HepG2 (cell line): ENCODE results near the gene DSTYK. TPM values are rescaled to one million over a fixed set of nuclear protein-coding genes. Genes with fewer than 3 reads are reported as not detected.
A peak's percentile ranks its signal among the peaks of the same experiment; 100 is the strongest.

Experiments
- AHDC1 ChIP-seq: sonication (generic); formaldehyde crosslinking; IDR thresholded peaks from 2 replicates; pipeline ENCODE4 v1.5.1; 2020; ENCODE audit warnings: mild to moderate bottlenecking, missing genetic modification reagents, borderline replicate concordance
- DDIT3 ChIP-seq: sonication (generic); formaldehyde crosslinking; IDR thresholded peaks from 2 replicates; pipeline ENCODE4 v1.4.0; 2020; ENCODE audit warnings: mild to moderate bottlenecking, missing genetic modification reagents
- NFATC3 ChIP-seq: sonication (generic); formaldehyde crosslinking; IDR thresholded peaks from 2 replicates; pipeline ENCODE4 v1.5.1; 2020; ENCODE audit warnings: mild to moderate bottlenecking, missing genetic modification reagents
- NR2C2 ChIP-seq: sonication (generic); formaldehyde crosslinking; IDR thresholded peaks from 2 replicates; pipeline ENCODE4 v1.4.0; 2020; ENCODE audit warnings: missing genetic modification reagents, mild to moderate bottlenecking, moderate library complexity, borderline replicate concordance
- POLR2AphosphoS2 ChIP-seq: IDR thresholded peaks from 2 replicates; pipeline ENCODE4 v1.6.1; 2011; ENCODE audit warnings: low read depth, low read length, improper control_type of control experiment
- RARG ChIP-seq: sonication (generic); formaldehyde crosslinking; IDR thresholded peaks from 2 replicates; pipeline ENCODE4 v1.4.0; 2020; ENCODE audit warnings: low read depth, mild to moderate bottlenecking, missing genetic modification reagents
- SALL1 ChIP-seq: sonication (generic); formaldehyde crosslinking; IDR thresholded peaks from 2 replicates; pipeline ENCODE4 v1.8.0; 2022; ENCODE audit warnings: mild to moderate bottlenecking, missing genetic modification reagents
- SKIL ChIP-seq: sonication (generic); formaldehyde crosslinking; IDR thresholded peaks from 2 replicates; pipeline ENCODE4 v1.8.0; 2022; ENCODE audit warnings: missing genetic modification reagents, mild to moderate bottlenecking, moderate library complexity, borderline replicate concordance
- SMC3 ChIP-seq: IDR thresholded peaks from 2 replicates; pipeline ENCODE4 v1.6.1; 2011; ENCODE audit warnings: low read length, improper control_type of control experiment
- SNRNP70 ChIP-seq: fragments of 200-400 bp; formaldehyde crosslinking; IDR thresholded peaks from 2 replicates; pipeline ENCODE4 v1.6.1; 2017; ENCODE audit warnings: mild to moderate bottlenecking, low read depth, low read length, moderate library complexity
- USF2 ChIP-seq, 2 experiments: sonication (generic) in 1 of 2; formaldehyde crosslinking in 1 of 2; IDR thresholded peaks; 2 replicates each; pipeline versions ENCODE4 v1.5.1 to v1.6.1; 2011 to 2020; ENCODE audit warnings: borderline replicate concordance in 1 of 2, low read depth in 1 of 2, low read length in 1 of 2, mild to moderate bottlenecking in 1 of 2, missing genetic modification reagents in 1 of 2, moderate library complexity in 1 of 2
- XRCC5 ChIP-seq: fragments of 200-400 bp; formaldehyde crosslinking; optimal IDR thresholded peaks from 2 replicates; pipeline ENCODE3; 2017; ENCODE audit warnings: mild to moderate bottlenecking, low read length
- ZNF687 ChIP-seq: sonication (generic); formaldehyde crosslinking; IDR thresholded peaks from 2 replicates; pipeline ENCODE4 v1.5.1; 2020; ENCODE audit warnings: mild to moderate bottlenecking, missing genetic modification reagents, moderate library complexity
- ZNF839 ChIP-seq: sonication (generic); formaldehyde crosslinking; IDR thresholded peaks from 2 replicates; pipeline ENCODE4 v1.4.0; 2020; ENCODE audit warnings: missing genetic modification reagents, mild to moderate bottlenecking, borderline replicate concordance
- polyA plus RNA-seq, 8 experiments: library from polyadenylated mRNA; depleted of rRNA in 3 of 8; stranded (reverse) in 7 of 8; unstranded in 1 of 8; fragments of >200 nt; fragmentation: Illumina TruSeq in 4 of 8; extraction: Trizol in 4 of 8; gene quantifications; 2 replicates each; pipeline versions ENCODE4 v1.2.1 to v1.2.3, GENCODE V29; 2011 to 2016; ENCODE audit warnings: low read depth in 4 of 8, missing spikeins in 1 of 8, mixed read lengths in 1 of 8; ENCODE audit not compliant: insufficient read depth in 1 of 8
- total RNA-seq, 5 experiments: library from RNA; depleted of rRNA; stranded (reverse); fragments of >200 nt; fragmentation: Illumina TruSeq; extraction: Trizol; gene quantifications; 2 replicates each; pipeline ENCODE4 v1.2.3, GENCODE V29; 2016; ENCODE audit warnings: low read depth in 1 of 5

DSTYK gene
- total and polyA plus RNA-seq, 2 of the 13 experiments (the other 11 are each of a cell fraction or from before 2014, with no cell fraction given), result 2.6 to 4.8 TPM

GRCh38 chr1:205227584-205228013, 16.1 kb upstream of the DSTYK start, which contains the start of gene TMCC2 (continued):
- no peak for TF ChIP-seq USF2 (IDR thresholded peaks at IDR 0.05; ENCODE audit: low read depth, low read length)
- no peak for TF ChIP-seq USF2 (CRISPR knock-in tag; IDR thresholded peaks at IDR 0.05; ENCODE audit: borderline replicate concordance)
- no peak for TF ChIP-seq NFATC3
- no peak for TF ChIP-seq SNRNP70
- TF ChIP-seq SMC3, result no peak
- TF ChIP-seq NR2C2 (CRISPR knock-in tag), result no peak
- no peak for TF ChIP-seq AHDC1 (CRISPR knock-in tag)
- peak; percentile 49 for TF ChIP-seq ZNF687
- TF ChIP-seq XRCC5, result peak; percentile 55
- no peak for TF ChIP-seq DDIT3 (CRISPR knock-in tag)
- TF ChIP-seq SKIL, result no peak
- no peak for TF ChIP-seq RARG
- TF ChIP-seq POLR2AphosphoS2, result no peak
- peak; percentile 24; the same call in 1 of the 2 replicates for TF ChIP-seq SALL1
- TF ChIP-seq ZNF839 (CRISPR knock-in tag), result no peak
